SU-DHL-6 (cell line): Measurements from ENCODE around the gene ABCB8.

Experiments used
- H2AFZ ChIP-seq: fragments of 200-600 bp; sonication (generic); 2 replicates; pipeline ENCODE4 v1.6.1; 2014; ENCODE audit warnings: low read depth, mild to moderate bottlenecking, moderate library complexity, mixed read lengths, antibody characterized with exemption, low read length; ENCODE audit not compliant: severe bottlenecking
- H3F3A ChIP-seq: fragments of 200-600 bp; shearing (Covaris generic); 2 replicates; pipeline ENCODE4 v1.6.0; 2016; ENCODE audit warnings: antibody characterized with exemption, mild to moderate bottlenecking; ENCODE audit not compliant: insufficient read depth
- H3K27ac ChIP-seq: fragments of 200-600 bp; sonication (generic); 2 replicates; pipeline ENCODE4 v1.5.1; 2016; ENCODE audit warnings: low read depth, mild to moderate bottlenecking, low read length, moderate library complexity, mixed read lengths
- H3K27me3 ChIP-seq: fragments of 200-600 bp; sonication (generic), shearing (Covaris generic); 2 replicates; pipeline ENCODE4 v1.6.0; 2014; ENCODE audit warnings: mild to moderate bottlenecking, low read length
- H3K36me3 ChIP-seq: fragments of 200-600 bp; sonication (generic); 2 replicates; pipeline ENCODE4 v1.6.1; 2014; ENCODE audit warnings: mild to moderate bottlenecking, low read length, mixed read lengths
- H3K4me2 ChIP-seq: fragments of 300-600, 200-600 bp; shearing (Covaris generic), sonication (generic); 2 replicates; pipeline ENCODE4 v1.6.0; 2014; ENCODE audit warnings: low read length, low read depth, mild to moderate bottlenecking; ENCODE audit not compliant: poor library complexity, severe bottlenecking
- H3K4me3 ChIP-seq: fragments of 200-600 bp; sonication (generic); 2 replicates; pipeline ENCODE4 v1.5.1; 2014; ENCODE audit warnings: antibody characterized with exemption, low read length, mild to moderate bottlenecking, mixed read lengths; ENCODE audit not compliant: insufficient read depth, poor library complexity, severe bottlenecking
- H3K79me2 ChIP-seq: fragments of 200-600 bp; sonication (generic); 2 replicates; pipeline ENCODE4 v1.6.1; 2014; ENCODE audit warnings: mild to moderate bottlenecking, low read length, moderate library complexity; ENCODE audit not compliant: insufficient read depth
- H3K9ac ChIP-seq: fragments of 200-600 bp; sonication (generic); 2 replicates; pipeline ENCODE4 v1.7.0; 2014; ENCODE audit warnings: mild to moderate bottlenecking, low read length
- H3K9me2 ChIP-seq: fragments of 200-600 bp; sonication (generic); replicated peaks from 2 replicates; pipeline ENCODE4 v1.6.1; 2014; ENCODE audit warnings: low read length; ENCODE audit not compliant: insufficient read depth
- H3K9me3 ChIP-seq: fragments of 200-600 bp; sonication (generic); 2 replicates; pipeline ENCODE4 v1.6.1; 2014; ENCODE audit warnings: low read length, mixed read lengths; ENCODE audit not compliant: insufficient read depth
- H4K20me1 ChIP-seq: fragments of 200-600 bp; sonication (generic); 2 replicates; pipeline ENCODE4 v1.6.1; 2014; ENCODE audit warnings: low read depth, mild to moderate bottlenecking, antibody characterized with exemption, low read length, moderate library complexity, mixed read lengths
- CTCF ChIP-seq: fragments of 200-600 bp; sonication (generic); IDR thresholded peaks from one replicate; pipeline ENCODE4 v1.5.1; 2017; ENCODE audit warnings: antibody characterized with exemption, mild to moderate bottlenecking, low read length, moderate library complexity; ENCODE audit not compliant: insufficient read depth, poor library complexity, severe bottlenecking
- EZH2phosphoT487 ChIP-seq: fragments of 200-600 bp; sonication (generic), shearing (Covaris generic); conservative IDR thresholded peaks from 2 replicates; pipeline ENCODE4 v1.6.1; 2018; ENCODE audit warnings: mild to moderate bottlenecking, antibody characterized with exemption, low read length, moderate library complexity, mixed read lengths

The ABCB8 gene

DNA sequence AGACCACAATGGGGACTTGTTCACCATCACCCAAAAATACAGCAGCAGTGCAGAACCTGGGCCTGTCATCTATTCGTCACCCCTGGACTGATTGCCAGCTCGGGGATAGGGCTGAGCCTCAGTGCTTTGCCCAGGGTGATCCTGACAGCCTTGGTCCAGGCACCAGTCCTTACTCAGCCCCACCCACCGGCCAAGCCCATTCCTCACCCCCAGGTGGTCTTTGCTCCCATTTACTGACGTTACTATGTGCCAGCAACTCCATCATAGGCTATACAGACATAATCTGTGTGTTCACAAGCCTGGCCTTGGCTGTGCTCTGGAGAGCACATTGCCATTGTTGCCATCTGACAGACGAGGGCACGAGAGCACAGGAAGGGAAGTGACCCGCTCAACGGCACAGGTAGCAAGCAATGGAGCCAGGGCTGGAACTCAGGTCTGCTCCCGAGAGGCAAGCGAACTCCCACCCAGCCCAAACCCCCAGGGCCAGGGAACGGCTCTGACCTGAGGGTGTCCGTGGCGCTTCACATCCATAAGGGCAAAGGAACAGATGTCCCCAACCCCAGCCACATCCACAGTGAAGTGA is 10.8 kb upstream of the ABCB8 start:
- Histone ChIP-seq H3K4me2 (peak overlapping the region; percentile 40), H3K27me3 (no peaks in the 10 kb centered on the region)

GRCh38 chr7:151017953-151018420 is 10.3 kb upstream of the ABCB8 start:
- H4K20me1 ChIP-seq: no peaks in the 10 kb centered on the region
- H3K9me2 ChIP-seq: no peaks in the 10 kb centered on the region
- H3K27ac ChIP-seq: no peak overlapping the region
- peak overlapping the region; percentile 38 for H2AFZ ChIP-seq
- no peaks in the 10 kb centered on the region for H3K9me3 ChIP-seq
- H3K9ac ChIP-seq: peak overlapping the region; percentile 24; the same call in 1 of the 2 replicates
- H3F3A ChIP-seq: no peaks in the 10 kb centered on the region
- no peak overlapping the region for H3K4me3 ChIP-seq
- H3K4me2 ChIP-seq: peak overlapping the region; percentile 40
- H3K36me3 ChIP-seq: no peaks in the 10 kb centered on the region
- TF ChIP-seq EZH2phosphoT487 (no peak), CTCF (peak; percentile 89)
- H3K79me2 ChIP-seq: no peaks in the 10 kb centered on the region
- no peaks in the 10 kb centered on the region for H3K27me3 ChIP-seq

More for the DNA sequence above, 10.8 kb upstream of the ABCB8 start:
- Histone ChIP-seq H3K9ac (peak overlapping the region; percentile 24; the same call in 1 of the 2 replicates), H3K27ac (no peak overlapping the region), H2AFZ (peak overlapping the region; percentile 38), H3K79me2 (no peaks in the 10 kb centered on the region), H3K9me3 (no peaks in the 10 kb centered on the region), H3K9me2 (no peaks in the 10 kb centered on the region), H3K4me3 (no peak overlapping the region), H4K20me1 (no peaks in the 10 kb centered on the region), H3K36me3 (no peaks in the 10 kb centered on the region), H3F3A (no peaks in the 10 kb centered on the region)
- no peak for TF ChIP-seq CTCF
- no peak for TF ChIP-seq EZH2phosphoT487

DNA sequence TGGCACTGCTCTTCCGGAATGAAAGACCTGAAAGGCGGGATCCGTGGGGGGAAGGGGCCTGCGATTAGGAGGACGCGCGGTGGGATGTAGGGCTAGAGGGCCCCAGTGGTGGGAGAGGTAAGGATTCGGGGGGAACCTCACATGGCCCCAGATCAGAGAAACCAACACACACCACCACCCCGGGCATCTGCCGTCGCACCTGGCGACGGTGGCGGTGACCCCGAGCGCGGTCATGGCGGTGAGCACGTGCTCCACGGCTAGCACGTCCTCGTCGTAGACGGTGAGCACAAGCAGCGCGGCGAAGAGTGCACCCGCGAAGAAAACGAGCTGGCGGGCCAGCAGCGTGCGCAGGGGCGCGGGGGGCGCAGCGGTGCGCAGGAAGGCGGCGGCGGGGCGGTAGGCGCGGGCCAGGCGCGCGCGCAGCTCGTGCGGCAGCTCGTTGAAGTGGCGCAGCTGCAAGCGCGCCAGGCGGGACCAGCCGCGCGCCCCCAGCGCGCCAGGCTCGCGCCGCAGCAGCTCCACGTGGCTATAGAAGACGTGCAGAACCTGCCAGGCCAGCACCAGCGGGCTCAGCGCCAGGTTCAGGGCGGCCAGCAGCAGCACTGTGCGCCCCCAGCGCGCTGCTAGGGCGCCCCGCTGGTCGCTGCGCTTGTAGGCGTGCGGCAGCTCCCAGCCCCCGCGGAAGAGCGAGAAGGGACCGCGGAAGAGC is 9.7 kb upstream of the ABCB8 start:
- H3K79me2 ChIP-seq: no peaks in the 10 kb centered on the region
- H3K9me3 ChIP-seq: no peaks in the 10 kb centered on the region
- H3K36me3 ChIP-seq: no peaks in the 10 kb centered on the region
- H3K9me2 ChIP-seq: no peaks in the 10 kb centered on the region
- H3K4me2 ChIP-seq: peak overlapping the region; percentile 40
- H3F3A ChIP-seq: no peaks in the 10 kb centered on the region
- H3K9ac ChIP-seq: no peak overlapping the region
- TF ChIP-seq EZH2phosphoT487 (no peak), CTCF (no peak)
- no peak overlapping the region for H2AFZ ChIP-seq
- H3K4me3 ChIP-seq: no peak overlapping the region
- H4K20me1 ChIP-seq: no peaks in the 10 kb centered on the region
- H3K27ac ChIP-seq: no peak overlapping the region
- no peaks in the 10 kb centered on the region for H3K27me3 ChIP-seq
